Measurements from ENCODE around the gene CGB3.

The CGB3 gene

GRCh38 chr19:48985711-48986110 lies 38.4 kb downstream of the CGB3 start:
- DNase-seq, result no peak

DNA sequence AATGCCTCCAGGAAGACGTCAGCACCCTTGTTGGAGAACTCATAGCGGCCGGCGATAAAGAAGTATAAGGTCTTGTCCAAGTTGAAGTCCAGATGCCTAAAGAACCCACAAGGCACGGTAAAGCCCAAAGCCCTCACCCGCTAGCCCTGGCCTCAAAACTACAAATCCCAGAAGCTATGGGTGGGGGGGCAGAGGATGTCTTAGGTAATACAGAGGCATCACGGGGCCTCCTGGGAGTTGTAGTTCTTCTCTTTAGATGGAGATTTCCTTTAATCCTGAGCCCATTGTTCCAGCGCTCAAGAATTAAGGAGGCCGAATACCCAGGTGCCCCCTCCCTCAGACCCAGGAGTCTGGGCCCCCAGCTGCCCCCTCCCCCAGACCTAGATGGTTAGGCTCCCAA lies 41.9 kb downstream of the CGB3 start:
- no peak for DNase-seq

GRCh38 chr19:48977061-48977460 lies 47.1 kb downstream of the CGB3 start:
- DNase-seq, result no peak

- DNase-seq, result no peak
Observed at GRCh38 chr19:48975947-48976847, 47.9 kb downstream of the CGB3 start.
